NOMO-1 treated with dmso at 0.1 percent for 144 hours (cell line): ENCODE measurements around the gene ZNF557.
A peak's percentile ranks its signal among the peaks of the same experiment; 100 is the strongest.
"Not testable (repeated sequence)": the region's sequence is repeated elsewhere in the genome, so short reads cannot be mapped to it uniquely, and the experiment has no call there.

Experiments
- DNase-seq: peaks from one replicate; lab custom pipeline; 2025; ENCODE audit not compliant: unreplicated experiment; lab: John Stamatoyannopoulos, UW

The ZNF557 gene

DNA sequence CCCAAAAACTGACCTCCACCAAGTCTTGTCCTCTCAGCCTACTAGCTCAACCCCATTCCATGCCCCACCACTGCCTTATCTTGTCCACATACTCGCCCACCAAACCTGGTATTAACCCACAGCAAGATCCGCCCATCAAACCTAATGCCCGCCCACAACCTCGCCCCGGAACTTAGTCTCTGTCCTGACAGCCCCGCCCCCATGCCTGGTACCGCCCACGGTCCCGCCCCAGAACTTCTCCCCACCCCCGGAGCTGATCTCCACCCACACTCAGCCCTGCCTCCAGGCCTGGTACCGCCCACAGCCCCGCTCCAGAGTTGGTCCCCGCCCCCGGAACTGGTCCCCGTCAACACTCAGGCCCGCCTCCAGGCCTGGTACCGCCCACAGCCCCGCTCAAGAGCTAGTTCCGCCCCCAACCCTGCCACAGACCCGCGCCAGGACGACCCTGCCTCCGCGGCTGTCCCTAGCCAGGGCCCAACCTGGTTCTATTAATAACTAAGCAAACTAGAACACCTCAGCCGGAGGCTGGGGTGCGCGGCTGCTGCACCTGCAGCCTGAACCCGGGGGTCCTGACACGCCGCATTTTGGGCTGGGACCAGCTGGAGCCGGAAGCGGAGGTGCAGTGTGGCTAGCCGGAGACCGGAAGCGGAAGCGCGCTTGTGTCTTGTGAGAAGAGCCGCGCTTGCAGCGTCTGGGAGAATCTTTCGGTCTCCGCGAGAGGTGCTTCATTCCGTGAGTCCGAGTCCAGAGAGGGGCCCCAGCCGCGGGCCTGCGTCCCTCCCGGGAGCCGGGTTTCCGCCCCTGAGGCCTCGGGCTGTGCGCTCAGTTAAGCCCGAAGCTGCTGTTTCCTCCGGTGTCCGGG, at the start of gene ZNF557:
Gene ZNF557, plus strand, starts transcription at position 662 of the 862 bp plus-strand sequence. CDS start 5,372 bp downstream, outside the sequence.
- DNase-seq = peak; percentile 95

- not testable (repeated sequence) for DNase-seq
Observed at GRCh38 chr19:7021331-7021730, 48.2 kb upstream of the ZNF557 start, which contains the start of gene MBD3L2B. Gene MBD3L2B (minus strand): TSS chr19:7021431. CDS start chr19:7021397, 34 bp downstream.

DNA sequence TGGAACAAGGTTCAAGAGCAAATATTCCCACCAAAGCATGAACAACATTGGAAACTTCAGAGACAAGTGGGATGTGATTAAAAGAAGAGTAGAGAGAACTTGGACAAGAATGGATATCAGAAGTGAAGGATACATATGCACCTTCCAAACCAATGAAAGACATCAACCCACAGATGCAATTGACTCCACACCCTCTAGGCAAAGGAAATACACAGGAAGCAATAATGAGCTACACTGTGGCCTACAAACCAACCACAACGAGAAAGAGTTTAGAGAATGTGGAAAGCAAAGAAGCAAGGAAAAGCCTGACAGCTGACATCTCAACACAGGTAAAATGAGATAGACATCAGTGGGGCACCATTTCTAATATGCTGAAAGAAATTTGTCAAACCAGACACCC, 40.7 kb upstream of the ZNF557 start:
- not testable (repeated sequence) for DNase-seq

DNA sequence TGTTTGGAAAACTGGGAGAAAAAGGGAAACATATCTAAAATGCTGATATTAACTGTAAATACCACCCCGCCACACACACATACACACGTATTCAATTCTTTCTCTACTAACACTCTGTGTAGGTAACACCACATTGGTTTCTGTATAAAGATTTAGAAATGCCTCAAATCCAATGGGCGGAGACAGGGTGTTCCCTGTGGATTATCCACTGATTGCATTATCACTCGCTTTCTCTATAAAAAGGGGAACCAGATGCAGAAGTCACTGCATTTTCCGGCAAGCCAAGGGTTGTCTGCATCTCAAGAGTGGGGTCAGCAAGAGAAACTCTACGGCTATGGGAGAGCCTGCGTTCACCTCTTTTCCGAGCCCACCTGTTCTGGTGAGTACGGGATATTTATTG, 39.2 kb upstream of the ZNF557 start, which contains the start of gene MBD3L5:
Gene MBD3L5, plus strand, starts transcription at position 301 of the 400 bp plus-strand sequence. Its CDS starts 34 bp downstream, at position 335.
- DNase-seq = not testable (repeated sequence)

DNA sequence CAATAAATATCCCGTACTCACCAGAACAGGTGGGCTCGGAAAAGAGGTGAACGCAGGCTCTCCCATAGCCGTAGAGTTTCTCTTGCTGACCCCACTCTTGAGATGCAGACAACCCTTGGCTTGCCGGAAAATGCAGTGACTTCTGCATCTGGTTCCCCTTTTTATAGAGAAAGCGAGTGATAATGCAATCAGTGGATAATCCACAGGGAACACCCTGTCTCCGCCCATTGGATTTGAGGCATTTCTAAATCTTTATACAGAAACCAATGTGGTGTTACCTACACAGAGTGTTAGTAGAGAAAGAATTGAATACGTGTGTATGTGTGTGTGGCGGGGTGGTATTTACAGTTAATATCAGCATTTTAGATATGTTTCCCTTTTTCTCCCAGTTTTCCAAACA, 29.4 kb upstream of the ZNF557 start, which contains the start of gene MBD3L4:
Gene MBD3L4, minus strand, starts transcription at position 101 of the 400 bp plus-strand sequence. Its CDS starts 35 bp downstream, at position 66.
- not testable (repeated sequence) for DNase-seq

- not testable (repeated sequence) for DNase-seq
Observed at GRCh38 chr19:7041563-7041962, 27.9 kb upstream of the ZNF557 start.

DNA sequence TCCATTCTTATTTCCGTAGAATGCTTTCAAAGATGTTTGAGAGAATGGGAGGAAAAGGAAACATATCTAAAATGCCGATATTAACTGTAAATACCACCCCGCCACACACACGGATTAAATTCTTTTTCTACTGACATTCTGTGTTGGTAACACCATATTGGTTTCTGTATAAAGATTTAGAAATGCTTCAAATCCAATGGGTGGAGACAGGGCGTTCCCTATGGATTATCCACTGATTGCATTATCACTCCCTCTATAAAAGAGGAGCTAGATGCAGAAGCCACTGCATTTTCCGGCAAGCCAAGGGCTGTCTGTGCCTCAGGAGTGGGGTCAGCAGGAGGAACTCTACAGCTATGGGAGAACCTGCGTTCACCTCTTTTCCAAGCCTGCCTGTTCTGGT, 20.5 kb upstream of the ZNF557 start, which contains the start of gene MBD3L2:
Gene MBD3L2, plus strand, starts transcription at position 301 of the 400 bp plus-strand sequence. Its CDS starts 53 bp downstream, at position 354.
- not testable (repeated sequence) for DNase-seq

DNA sequence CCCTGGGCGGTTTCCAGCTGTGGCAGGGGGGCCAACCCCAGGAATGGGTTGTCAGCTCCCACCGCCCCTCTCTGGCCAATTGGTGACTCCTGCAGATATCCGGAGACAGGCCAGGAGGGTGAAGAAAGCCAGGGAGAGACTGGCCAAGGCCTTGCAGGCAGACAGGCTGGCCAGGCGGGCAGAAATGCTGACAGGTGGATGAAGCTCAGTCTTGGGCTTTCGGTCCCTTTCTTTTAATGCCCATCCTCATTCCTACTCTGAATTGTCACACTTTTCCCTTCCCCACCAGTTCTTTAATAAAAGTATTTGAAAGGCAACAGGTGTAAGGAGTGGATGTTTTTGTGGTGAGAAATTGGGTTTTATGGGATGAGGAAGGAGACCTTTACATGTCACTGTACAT, 18.1 kb upstream of the ZNF557 start:
- not testable (repeated sequence) for DNase-seq

- not testable (repeated sequence) for DNase-seq
Observed at GRCh38 chr19:7052896-7053295, 16.6 kb upstream of the ZNF557 start.

DNA sequence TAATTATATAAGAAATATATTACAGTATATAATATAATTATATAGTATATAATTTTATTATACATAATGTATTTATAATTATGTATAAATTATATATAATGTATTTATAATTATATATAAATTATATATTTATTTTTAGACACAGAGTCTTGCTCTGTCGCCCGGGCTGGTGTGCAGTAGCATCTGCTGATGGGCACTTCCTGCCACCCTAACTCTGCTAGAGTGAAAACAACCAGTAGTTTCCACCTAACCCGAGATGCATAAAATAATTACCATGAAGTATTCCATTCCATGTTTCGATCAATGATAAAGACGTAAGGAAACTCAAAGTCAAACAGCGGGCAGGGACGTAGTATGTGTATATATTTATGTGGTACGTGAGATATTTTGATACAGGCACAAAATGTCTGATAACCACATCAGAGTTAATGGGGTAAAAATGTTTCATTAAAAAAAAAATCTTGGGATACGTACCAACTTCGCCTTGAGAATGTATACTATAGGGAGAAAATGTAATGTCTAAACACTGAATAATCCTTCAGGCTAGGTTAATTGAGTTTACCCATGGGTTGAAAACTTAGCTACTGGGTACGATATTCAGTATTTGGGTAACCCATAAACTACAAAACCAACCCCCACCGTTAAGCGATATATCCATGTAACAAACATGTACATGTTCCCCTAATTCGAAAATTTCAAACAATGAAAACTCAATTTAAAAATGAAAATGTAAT, 14.7 kb upstream of the ZNF557 start:
- not testable (repeated sequence) for DNase-seq

- DNase-seq = not testable (repeated sequence)
Observed at GRCh38 chr19:7055679-7056078, 13.8 kb upstream of the ZNF557 start.

DNA sequence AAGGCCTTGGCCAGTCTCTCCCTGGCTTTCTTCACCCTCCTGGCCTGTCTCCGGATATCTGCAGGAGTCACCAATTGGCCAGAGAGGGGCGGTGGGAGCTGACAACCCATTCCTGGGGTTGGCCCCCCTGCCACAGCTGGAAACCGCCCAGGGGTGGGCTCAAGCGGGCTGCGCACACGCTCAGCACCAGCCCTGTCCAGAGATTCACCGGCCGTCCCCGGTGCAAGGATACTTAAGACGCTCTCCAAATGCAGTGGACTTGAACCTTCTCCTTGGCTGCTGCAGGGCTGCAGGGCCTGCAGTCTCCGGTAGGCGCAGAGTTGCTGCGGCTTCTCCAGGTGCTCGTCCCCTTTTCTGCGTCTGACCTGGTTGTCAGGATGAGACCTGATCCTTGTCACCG, 13.1 kb upstream of the ZNF557 start:
- DNase-seq = not testable (repeated sequence)

- DNase-seq = not testable (repeated sequence)
Observed at GRCh38 chr19:7058576-7058975, 10.9 kb upstream of the ZNF557 start, which contains the start of gene MBD3L3. Gene MBD3L3 (minus strand): TSS chr19:7058676. CDS start chr19:7058605, 71 bp downstream.

DNA sequence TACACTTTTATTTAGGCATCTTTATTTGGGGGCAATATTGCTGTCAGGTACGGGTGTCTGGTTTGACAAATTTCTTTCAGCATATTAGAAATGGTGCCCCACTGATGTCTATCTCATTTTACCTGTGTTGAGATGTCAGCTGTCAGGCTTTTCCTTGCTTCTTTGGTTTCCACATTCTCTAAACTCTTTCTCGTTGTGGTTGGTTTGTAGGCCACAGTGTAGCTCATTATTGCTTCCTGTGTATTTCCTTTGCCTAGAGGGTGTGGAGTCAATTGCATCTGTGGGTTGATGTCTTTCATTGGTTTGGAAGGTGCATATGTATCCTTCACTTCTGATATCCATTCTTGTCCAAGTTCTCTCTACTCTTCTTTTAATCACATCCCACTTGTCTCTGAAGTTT, 9.5 kb upstream of the ZNF557 start:
- DNase-seq = not testable (repeated sequence)

DNA sequence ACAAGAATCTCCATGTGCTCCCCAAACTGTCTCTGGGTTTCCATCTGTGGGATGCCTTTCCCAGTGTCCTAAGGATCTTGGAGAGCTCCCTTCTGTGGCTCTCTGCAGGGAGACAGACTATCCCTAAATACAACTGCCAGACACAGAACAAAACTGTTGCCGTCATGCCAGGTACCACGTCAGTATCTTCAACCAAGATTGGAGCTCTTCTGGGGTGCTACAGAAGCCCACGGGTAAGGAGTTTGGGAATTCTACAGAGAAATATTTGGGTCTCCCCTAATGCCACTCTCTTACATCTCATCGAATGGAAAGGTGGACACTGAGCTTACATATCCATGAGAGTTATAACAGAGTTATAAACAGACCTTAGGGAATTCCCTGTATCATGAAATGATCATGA, 6.2 kb upstream of the ZNF557 start:
- no peak for DNase-seq

- DNase-seq = no peak
Observed at GRCh38 chr19:7063764-7064418, 5.6 kb upstream of the ZNF557 start.

GRCh38 chr19:7067122-7067521, 2.4 kb upstream of the ZNF557 start:
- DNase-seq = not testable (repeated sequence)

DNA sequence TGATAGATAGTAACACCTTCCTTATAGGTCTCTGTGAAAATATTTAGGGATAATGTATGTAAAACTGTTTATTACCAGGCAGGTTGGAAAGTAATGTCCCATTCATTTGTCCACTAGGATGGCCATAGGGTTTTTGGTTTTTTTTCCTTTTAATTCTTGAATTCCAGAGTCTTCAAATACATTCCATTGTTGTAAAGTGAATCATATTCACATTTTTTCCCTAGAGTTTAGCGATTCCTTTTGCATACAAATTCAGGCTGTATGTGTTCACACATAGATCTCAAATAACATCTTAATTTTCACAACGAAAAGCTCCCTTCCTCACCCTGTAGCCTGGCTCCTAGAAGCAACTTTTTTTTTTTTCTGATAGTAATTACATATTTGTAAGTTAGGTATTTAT, 1.8 kb upstream of the ZNF557 start:
- DNase-seq = no peak

DNA sequence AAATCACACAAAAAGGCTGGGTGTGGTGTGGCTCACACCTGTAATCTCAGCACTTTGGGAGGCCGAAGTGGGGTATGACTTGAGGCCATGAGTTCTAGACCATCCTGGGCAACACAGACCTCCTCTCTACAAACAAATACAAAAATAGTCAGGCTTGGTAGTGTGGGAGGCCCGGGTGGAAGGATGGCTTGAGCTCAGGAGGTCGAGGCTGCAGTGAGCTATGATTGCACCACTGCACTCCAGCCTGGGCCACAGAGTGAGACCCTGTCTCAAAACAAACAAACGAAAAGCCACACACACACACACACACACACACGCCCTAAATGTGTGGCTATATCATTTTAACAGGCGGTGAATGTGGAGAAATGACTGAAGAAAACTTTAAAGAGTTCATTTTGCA, 904 bp upstream of the ZNF557 start:
- no peak for DNase-seq

DNA sequence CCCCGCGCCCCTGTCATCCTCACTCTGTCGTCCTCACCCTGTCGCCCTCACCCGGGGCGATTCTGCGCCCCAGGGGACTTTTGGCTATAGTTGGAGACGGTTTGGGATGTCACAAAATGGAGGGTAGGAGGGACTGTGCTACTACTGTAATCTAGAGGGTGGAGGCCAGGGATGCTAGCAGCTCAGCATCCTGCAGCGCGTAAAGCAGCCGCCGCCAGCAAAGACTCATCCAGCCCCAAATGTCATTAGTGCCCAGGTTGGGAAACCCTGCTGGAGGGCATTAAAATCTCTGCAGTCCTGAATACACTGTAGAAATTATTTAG, 362 bp downstream of the ZNF557 start:
- DNase-seq = no peak

- DNase-seq = no peak
Observed at GRCh38 chr19:7072541-7072940, 3.0 kb downstream of the ZNF557 start.
